OCI-LY7 (cell line): ENCODE results near the gene CAV3. TPM values are rescaled to one million over a fixed set of nuclear protein-coding genes. Genes with fewer than 3 reads are reported as not detected.

Experiments used
- BruUV-seq: library from RNA; stranded (reverse); fragments of 400-500 nt; replicated peaks from 2 replicates; lab custom pipeline; 2021; lab: Mats Ljungman, UMichigan
- CTCF ChIA-PET: fragments of 300-600 bp; sonication (Branson Sonifier 250); formaldehyde crosslinking; loops from one replicate; lab custom pipeline; 2022; ENCODE audit warnings: antibody characterized with exemption; ENCODE audit not compliant: unreplicated experiment; lab: Charles Lee
- POLR2A ChIA-PET: fragments of 300-600 bp; sonication (Branson Sonifier 250); formaldehyde crosslinking; loops from one replicate; lab custom pipeline; 2022; ENCODE audit warnings: antibody characterized with exemption; lab: Charles Lee
- DNase-seq: peaks from one replicate; pipeline ENCODE4 v3.0.0-alpha.2; 2015; ENCODE audit warnings: low spot score
- H2AFZ ChIP-seq: fragments of 200-600 bp; sonication (generic), shearing (Covaris generic); 2 replicates; pipeline ENCODE4 v1.6.1; 2014; ENCODE audit warnings: mild to moderate bottlenecking, antibody characterized with exemption, low read length, moderate library complexity
- H3K27ac ChIP-seq: fragments of 200-600 bp; sonication (generic); 2 replicates; pipeline ENCODE4 v1.5.1; 2014; ENCODE audit warnings: mixed run types, low read depth, mild to moderate bottlenecking, moderate library complexity, low read length, inconsistent platforms; ENCODE audit not compliant: poor library complexity, severe bottlenecking
- H3K36me3 ChIP-seq: fragments of 200-600 bp; sonication (generic); 2 replicates; pipeline ENCODE4 v1.6.1; 2014; ENCODE audit warnings: mild to moderate bottlenecking, antibody characterized with exemption, low read length, moderate library complexity, mixed read lengths; ENCODE audit not compliant: insufficient read depth
- H3K4me1 ChIP-seq: fragments of 200-600 bp; sonication (generic); 2 replicates; pipeline ENCODE4 v1.5.1; 2014; ENCODE audit warnings: mild to moderate bottlenecking, low read length; ENCODE audit not compliant: insufficient read depth, poor library complexity, severe bottlenecking
- H3K4me2 ChIP-seq: fragments of 200-600 bp; sonication (generic); 2 replicates; pipeline ENCODE4 v1.6.1; 2014; ENCODE audit warnings: mild to moderate bottlenecking, low read length
- H3K4me3 ChIP-seq: fragments of 200-600 bp; sonication (generic); 2 replicates; pipeline ENCODE4 v1.5.1; 2014; ENCODE audit warnings: mild to moderate bottlenecking, low read depth, low read length; ENCODE audit not compliant: poor library complexity, severe bottlenecking
- H3K79me2 ChIP-seq: fragments of 200-600 bp; sonication (generic); 2 replicates; pipeline ENCODE4 v1.6.1; 2016; ENCODE audit warnings: low read depth, mild to moderate bottlenecking, low read length, moderate library complexity, mixed read lengths; ENCODE audit not compliant: insufficient read depth
- H3K9me2 ChIP-seq: fragments of 200-600 bp; sonication (generic); 2 replicates; pipeline ENCODE4 v1.6.1; 2016; ENCODE audit warnings: mild to moderate bottlenecking, low read length, mixed read lengths; ENCODE audit not compliant: insufficient read depth
- H3K9me3 ChIP-seq: fragments of 200-600 bp; sonication (generic); 2 replicates; pipeline ENCODE4 v1.6.1; 2014; ENCODE audit warnings: mild to moderate bottlenecking, mixed run types, low read length, mixed read lengths
- H4K20me1 ChIP-seq: fragments of 200-600 bp; sonication (generic); 2 replicates; pipeline ENCODE4 v1.6.1; 2014; ENCODE audit warnings: mild to moderate bottlenecking, antibody characterized with exemption, low read length, moderate library complexity, mixed read lengths; ENCODE audit not compliant: insufficient read depth
- EZH2phosphoT487 ChIP-seq: fragments of 200-600 bp; sonication (generic); IDR thresholded peaks from 2 replicates; pipeline ENCODE4 v1.6.1; 2018; ENCODE audit warnings: low read depth, borderline replicate concordance, mild to moderate bottlenecking, mixed run types, antibody characterized with exemption, low read length, moderate library complexity, mixed read lengths
- intact Hi-C: fragments of 100-400 bp; cut with micrococcal nuclease; formaldehyde crosslinking; loops from one replicate; pipeline ENCODE4 v1.10.0; 2022; ENCODE audit not compliant: unreplicated experiment
- total RNA-seq, 2 experiments: library from RNA; depleted of rRNA in 1 of 2; stranded (reverse); fragments of >200 nt in 1 of 2; shearing (Covaris generic) in 1 of 2; gene quantifications; 2 replicates each; pipeline ENCODE4 v1.2.3, GENCODE V29; 2014 to 2022
- TF ChIP-seq, protein P1 (sequence below): fragments of 200-600 bp; sonication (generic); conservative IDR thresholded peaks from 2 replicates; pipeline ENCODE4 v1.5.1; 2014; ENCODE audit warnings: mild to moderate bottlenecking, antibody characterized with exemption, low read length, moderate library complexity, mixed read lengths

Gene CAV3
- total RNA-seq, 2 experiments from 2014 or later: not detected

DNA sequence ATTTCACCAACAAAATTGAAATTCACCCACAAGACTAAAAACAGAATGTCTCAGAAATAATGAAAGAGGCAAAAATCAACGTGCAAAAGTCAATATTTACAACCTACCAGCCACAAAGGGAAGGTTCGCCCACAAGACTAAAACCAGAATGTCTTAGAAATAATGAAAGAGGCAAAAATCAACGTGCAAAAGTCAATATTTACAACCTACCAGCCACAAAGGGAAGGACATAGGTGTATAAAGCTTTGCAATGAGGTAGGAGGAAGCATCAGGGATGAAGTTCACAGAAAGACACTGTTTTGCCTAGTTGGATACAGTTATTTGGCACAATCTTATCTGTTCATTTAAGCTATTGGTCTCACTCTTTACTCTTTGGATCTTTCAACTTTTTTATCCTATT is 21.5 kb downstream of the CAV3 start:
- Histone ChIP-seq H3K4me2 (no peak overlapping the region), H3K4me1 (no peaks in the 10 kb centered on the region), H2AFZ (no peak overlapping the region), H3K9me3 (no peaks in the 10 kb centered on the region), H3K36me3 (no peaks in the 10 kb centered on the region), H4K20me1 (no peaks in the 10 kb centered on the region), H3K9me2 (no peaks in the 10 kb centered on the region), H3K4me3 (no peak overlapping the region), H3K79me2 (no peaks in the 10 kb centered on the region), H3K27ac (no peak overlapping the region)
- POLR2A ChIA-PET: no interaction called here
- intact Hi-C loops: no loop called here
- no TSS peak for BruUV-seq
- TF ChIP-seq EZH2phosphoT487: no peak
- CTCF ChIA-PET: no interaction called here
- DNase-seq: no peak

DNA sequence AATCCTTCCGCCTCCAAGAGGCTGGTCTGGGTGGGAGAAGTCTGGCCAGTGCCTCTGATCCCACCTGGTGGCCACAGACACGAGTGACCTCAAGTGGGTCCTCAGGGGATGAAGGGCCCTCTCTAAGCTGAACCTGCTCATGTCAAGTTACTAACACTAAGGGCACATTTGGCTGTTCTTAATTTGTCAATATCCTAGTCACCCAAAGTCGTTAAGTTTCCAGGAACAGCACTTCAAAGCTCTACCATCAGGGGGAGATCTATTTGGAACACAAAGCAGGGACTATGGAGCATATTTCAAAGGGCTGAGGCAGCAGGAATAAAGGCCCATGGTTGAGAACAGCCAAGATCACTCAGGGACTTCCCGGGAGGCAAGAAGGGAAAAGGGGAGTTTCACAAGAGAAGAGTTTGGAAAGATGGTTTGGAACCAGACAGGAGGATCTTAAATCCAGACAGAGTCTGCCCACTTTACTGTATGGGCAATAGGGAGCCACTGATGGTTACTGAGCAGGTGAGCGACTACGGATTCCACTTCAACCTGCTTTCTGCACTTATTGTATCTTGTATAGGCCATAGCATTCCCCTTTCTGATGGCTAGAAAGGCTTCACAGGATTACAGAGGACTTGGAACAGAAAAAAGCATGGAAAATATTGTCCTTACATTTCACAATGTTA is 22.1 kb downstream of the CAV3 start:
- Histone ChIP-seq H3K9me2 (no peaks in the 10 kb centered on the region), H2AFZ (no peak overlapping the region), H4K20me1 (no peaks in the 10 kb centered on the region), H3K4me3 (no peak overlapping the region), H3K9me3 (no peaks in the 10 kb centered on the region), H3K4me1 (no peaks in the 10 kb centered on the region), H3K36me3 (no peaks in the 10 kb centered on the region), H3K4me2 (no peak overlapping the region), H3K27ac (no peak overlapping the region), H3K79me2 (no peaks in the 10 kb centered on the region)
- ChIA-PET CTCF (no interaction called here), POLR2A (no interaction called here)
- no peak for TF ChIP-seq EZH2phosphoT487
- TF ChIP-seq, protein P1, sequence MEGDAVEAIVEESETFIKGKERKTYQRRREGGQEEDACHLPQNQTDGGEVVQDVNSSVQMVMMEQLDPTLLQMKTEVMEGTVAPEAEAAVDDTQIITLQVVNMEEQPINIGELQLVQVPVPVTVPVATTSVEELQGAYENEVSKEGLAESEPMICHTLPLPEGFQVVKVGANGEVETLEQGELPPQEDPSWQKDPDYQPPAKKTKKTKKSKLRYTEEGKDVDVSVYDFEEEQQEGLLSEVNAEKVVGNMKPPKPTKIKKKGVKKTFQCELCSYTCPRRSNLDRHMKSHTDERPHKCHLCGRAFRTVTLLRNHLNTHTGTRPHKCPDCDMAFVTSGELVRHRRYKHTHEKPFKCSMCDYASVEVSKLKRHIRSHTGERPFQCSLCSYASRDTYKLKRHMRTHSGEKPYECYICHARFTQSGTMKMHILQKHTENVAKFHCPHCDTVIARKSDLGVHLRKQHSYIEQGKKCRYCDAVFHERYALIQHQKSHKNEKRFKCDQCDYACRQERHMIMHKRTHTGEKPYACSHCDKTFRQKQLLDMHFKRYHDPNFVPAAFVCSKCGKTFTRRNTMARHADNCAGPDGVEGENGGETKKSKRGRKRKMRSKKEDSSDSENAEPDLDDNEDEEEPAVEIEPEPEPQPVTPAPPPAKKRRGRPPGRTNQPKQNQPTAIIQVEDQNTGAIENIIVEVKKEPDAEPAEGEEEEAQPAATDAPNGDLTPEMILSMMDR: peak; percentile 36
- intact Hi-C loops: no loop called here
- no peak for DNase-seq
- BruUV-seq: no TSS peak

DNA sequence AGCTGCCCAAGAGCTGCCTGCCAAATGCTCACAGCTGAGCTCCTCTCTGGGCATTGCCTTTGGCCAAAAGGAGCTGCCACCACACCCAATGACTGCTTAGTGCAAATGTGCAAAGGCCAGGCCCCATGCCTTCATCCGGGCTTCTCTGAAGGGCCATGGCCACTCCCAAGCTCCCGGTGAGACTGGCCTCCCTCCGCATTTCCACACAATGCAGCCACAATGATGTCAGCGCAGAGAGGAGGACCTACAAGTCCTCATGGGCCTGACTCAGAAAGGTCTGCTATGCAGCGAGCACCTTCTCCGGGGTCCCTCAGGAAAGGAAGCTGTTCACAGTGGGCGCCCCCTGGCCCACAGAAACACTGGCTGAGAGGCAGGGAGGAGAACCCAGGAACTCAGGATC is 23.1 kb downstream of the CAV3 start:
- H3K79me2 ChIP-seq: no peaks in the 10 kb centered on the region
- no peaks in the 10 kb centered on the region for H3K36me3 ChIP-seq
- DNase-seq: no peak
- ChIA-PET CTCF (no interaction called here), POLR2A (no interaction called here)
- BruUV-seq: no TSS peak
- no peaks in the 10 kb centered on the region for H3K4me1 ChIP-seq
- H3K9me2 ChIP-seq: no peaks in the 10 kb centered on the region
- intact Hi-C loops: no loop called here
- no peaks in the 10 kb centered on the region for H4K20me1 ChIP-seq
- no peak overlapping the region for H2AFZ ChIP-seq
- H3K9me3 ChIP-seq: no peaks in the 10 kb centered on the region
- H3K27ac ChIP-seq: no peak overlapping the region
- H3K4me2 ChIP-seq: no peak overlapping the region
- H3K4me3 ChIP-seq: no peak overlapping the region
- TF ChIP-seq, protein P1: no peak
- no peak for TF ChIP-seq EZH2phosphoT487
